Measurements from ENCODE around the gene MBOAT1. TPM values are rescaled to one million over a fixed set of nuclear protein-coding genes. Genes with fewer than 3 reads are reported as not detected.

MBOAT1 gene
- polyA plus RNA-seq, 2 of the 4 experiments (the other 2 are of a cell fraction) = 1.9 to 5.5 TPM

GRCh38 chr6:20198156-20198774, 14.0 kb downstream of the MBOAT1 start:
- 92% methylated on average over 6 of the region's 6 CpGs for WGBS (ENCODE audit: missing lambda C conversion rate)
- Histone ChIP-seq H3K4me1 (peaks cover 30% of the 10 kb centered on the region), H3K9me3 (no peaks in the 10 kb centered on the region), H3K4me3 (no peak overlapping the region), H3K27ac (no peak overlapping the region), H3K4me2 (no peak overlapping the region)
- FAIRE-seq (no peak), ATAC-seq (no peak), DNase-seq (ENCODE audit: low read depth in 1 of 2, low spot score in 1 of 2) (no peak)
- TF ChIP-seq, protein P1, sequence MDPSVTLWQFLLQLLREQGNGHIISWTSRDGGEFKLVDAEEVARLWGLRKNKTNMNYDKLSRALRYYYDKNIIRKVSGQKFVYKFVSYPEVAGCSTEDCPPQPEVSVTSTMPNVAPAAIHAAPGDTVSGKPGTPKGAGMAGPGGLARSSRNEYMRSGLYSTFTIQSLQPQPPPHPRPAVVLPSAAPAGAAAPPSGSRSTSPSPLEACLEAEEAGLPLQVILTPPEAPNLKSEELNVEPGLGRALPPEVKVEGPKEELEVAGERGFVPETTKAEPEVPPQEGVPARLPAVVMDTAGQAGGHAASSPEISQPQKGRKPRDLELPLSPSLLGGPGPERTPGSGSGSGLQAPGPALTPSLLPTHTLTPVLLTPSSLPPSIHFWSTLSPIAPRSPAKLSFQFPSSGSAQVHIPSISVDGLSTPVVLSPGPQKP (IDR thresholded peaks at IDR 0.05; ENCODE audit: low read depth, low read length) = no peak
- TF ChIP-seq POLR2AphosphoS2 (conservative IDR thresholded peaks at IDR 0.05; ENCODE audit: low read length) = no peak
- no peak for TF ChIP-seq CHD2 (IDR thresholded peaks at IDR 0.05; ENCODE audit: low read length, partially characterized antibody)
- no peak for TF ChIP-seq SREBF2 (IDR thresholded peaks at IDR 0.05)
- no peak for TF ChIP-seq ZNF302 (CRISPR knock-in tag; IDR thresholded peaks at IDR 0.05)
- no peak for TF ChIP-seq NPAS2 (CRISPR knock-in tag; IDR thresholded peaks at IDR 0.05; ENCODE audit: borderline replicate concordance)
- no peak for TF ChIP-seq EHMT2 (IDR thresholded peaks at IDR 0.05; ENCODE audit: low read depth)
- TF ChIP-seq KDM1A (IDR thresholded peaks at IDR 0.05; ENCODE audit: low read depth) = no peak
- no peak for TF ChIP-seq TP53 (CRISPR knock-in tag; IDR thresholded peaks at IDR 0.05)
- TF ChIP-seq JUN (IDR thresholded peaks at IDR 0.05) = no peak
- ChIA-PET POLR2A (no interaction called here), CTCF (no interaction called here)

- TF ChIP-seq CBX8 (IDR thresholded peaks at IDR 0.05) = no peak
- TF ChIP-seq SMC3 (IDR thresholded peaks at IDR 0.05) = no peak
- TF ChIP-seq, protein P1 (IDR thresholded peaks at IDR 0.05; ENCODE audit: low read depth, low read length) = no peak
- TF ChIP-seq NR3C1 (IDR thresholded peaks at IDR 0.05) = no peak
- no peak for TF ChIP-seq RARB (CRISPR knock-in tag; IDR thresholded peaks at IDR 0.05)
- no peak for TF ChIP-seq RAD21 (conservative IDR thresholded peaks at IDR 0.05 in 1 of 2, IDR thresholded peaks at IDR 0.05 in 1 of 2)
- TF ChIP-seq EP300 (IDR thresholded peaks at IDR 0.05) = no peak
- no peak for TF ChIP-seq E2F6 (IDR thresholded peaks at IDR 0.05; ENCODE audit: borderline replicate concordance, low read depth)
- TF ChIP-seq POLR2A (IDR thresholded peaks at IDR 0.05; ENCODE audit: low read length) = no peak
- TF ChIP-seq MAFK (IDR thresholded peaks at IDR 0.05; ENCODE audit: partially characterized antibody) = no peak
- TF ChIP-seq TP53 (CRISPR knock-in tag; IDR thresholded peaks at IDR 0.05) = no peak
- no peak for TF ChIP-seq FOSB (CRISPR knock-in tag; IDR thresholded peaks at IDR 0.05)
- Histone ChIP-seq H3K27ac (no peak overlapping the region), H3K4me3 (no peak overlapping the region), H3K4me1 (peaks cover 20% of the 10 kb centered on the region), H3K9me3 (no peaks in the 10 kb centered on the region), H3K4me2 (no peak overlapping the region)
- CTCF ChIA-PET = no interaction called here
- 75% methylated on average over 3 of the region's 3 CpGs for WGBS (ENCODE audit: missing lambda C conversion rate)
- POLR2A ChIA-PET = no interaction called here
- no peak for FAIRE-seq
- DNase-seq (ENCODE audit: low read depth in 1 of 2, low spot score in 1 of 2) = no peak
- no peak for ATAC-seq
These were observed 15.0 kb downstream of the MBOAT1 start for GRCh38 chr6:20197251-20197650.

DNA sequence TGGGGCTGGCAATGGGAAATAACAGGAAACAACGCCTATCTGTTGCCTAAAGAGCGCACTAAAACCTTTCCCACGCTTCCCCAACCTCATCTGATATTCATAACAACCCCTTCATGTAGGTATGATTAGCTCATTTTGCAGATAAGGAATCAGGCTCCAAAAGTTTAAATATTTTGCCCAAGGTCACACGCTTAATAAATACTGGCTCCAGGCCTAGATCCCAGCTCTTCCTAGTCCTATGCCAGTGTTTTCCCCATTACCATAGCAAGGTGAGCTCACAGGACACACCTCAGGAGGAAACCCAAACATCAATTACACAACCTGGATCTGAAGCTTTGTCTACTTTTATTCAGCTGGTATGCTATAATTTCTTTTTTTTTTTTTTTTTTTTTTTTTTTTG, 19.6 kb downstream of the MBOAT1 start:
- DNase-seq (ENCODE audit: low read depth in 1 of 2, low spot score in 1 of 2) (no peak), FAIRE-seq (no peak), ATAC-seq (no peak)
- POLR2A ChIA-PET = no interaction called here
- Histone ChIP-seq H3K4me3 (no peak overlapping the region), H3K9me3 (no peaks in the 10 kb centered on the region), H3K4me2 (no peak overlapping the region), H3K27ac (no peak overlapping the region), H3K4me1 (no peaks in the 10 kb centered on the region)
- 93% methylated on average over 4 of the region's 4 CpGs for WGBS (ENCODE audit: missing lambda C conversion rate)
- TF ChIP-seq KDM1A (IDR thresholded peaks at IDR 0.05; ENCODE audit: low read depth) (no peak), MAZ (IDR thresholded peaks at IDR 0.05; ENCODE audit: borderline replicate concordance, low read depth, low read length) (no peak), ESRRA (IDR thresholded peaks at IDR 0.05; ENCODE audit: borderline replicate concordance, low read length) (no peak), SREBF2 (IDR thresholded peaks at IDR 0.05) (no peak)
- TF ChIP-seq, protein P2, sequence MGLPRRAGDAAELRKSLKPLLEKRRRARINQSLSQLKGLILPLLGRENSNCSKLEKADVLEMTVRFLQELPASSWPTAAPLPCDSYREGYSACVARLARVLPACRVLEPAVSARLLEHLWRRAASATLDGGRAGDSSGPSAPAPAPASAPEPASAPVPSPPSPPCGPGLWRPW (IDR thresholded peaks at IDR 0.05) = no peak
- TF ChIP-seq, protein P3, sequence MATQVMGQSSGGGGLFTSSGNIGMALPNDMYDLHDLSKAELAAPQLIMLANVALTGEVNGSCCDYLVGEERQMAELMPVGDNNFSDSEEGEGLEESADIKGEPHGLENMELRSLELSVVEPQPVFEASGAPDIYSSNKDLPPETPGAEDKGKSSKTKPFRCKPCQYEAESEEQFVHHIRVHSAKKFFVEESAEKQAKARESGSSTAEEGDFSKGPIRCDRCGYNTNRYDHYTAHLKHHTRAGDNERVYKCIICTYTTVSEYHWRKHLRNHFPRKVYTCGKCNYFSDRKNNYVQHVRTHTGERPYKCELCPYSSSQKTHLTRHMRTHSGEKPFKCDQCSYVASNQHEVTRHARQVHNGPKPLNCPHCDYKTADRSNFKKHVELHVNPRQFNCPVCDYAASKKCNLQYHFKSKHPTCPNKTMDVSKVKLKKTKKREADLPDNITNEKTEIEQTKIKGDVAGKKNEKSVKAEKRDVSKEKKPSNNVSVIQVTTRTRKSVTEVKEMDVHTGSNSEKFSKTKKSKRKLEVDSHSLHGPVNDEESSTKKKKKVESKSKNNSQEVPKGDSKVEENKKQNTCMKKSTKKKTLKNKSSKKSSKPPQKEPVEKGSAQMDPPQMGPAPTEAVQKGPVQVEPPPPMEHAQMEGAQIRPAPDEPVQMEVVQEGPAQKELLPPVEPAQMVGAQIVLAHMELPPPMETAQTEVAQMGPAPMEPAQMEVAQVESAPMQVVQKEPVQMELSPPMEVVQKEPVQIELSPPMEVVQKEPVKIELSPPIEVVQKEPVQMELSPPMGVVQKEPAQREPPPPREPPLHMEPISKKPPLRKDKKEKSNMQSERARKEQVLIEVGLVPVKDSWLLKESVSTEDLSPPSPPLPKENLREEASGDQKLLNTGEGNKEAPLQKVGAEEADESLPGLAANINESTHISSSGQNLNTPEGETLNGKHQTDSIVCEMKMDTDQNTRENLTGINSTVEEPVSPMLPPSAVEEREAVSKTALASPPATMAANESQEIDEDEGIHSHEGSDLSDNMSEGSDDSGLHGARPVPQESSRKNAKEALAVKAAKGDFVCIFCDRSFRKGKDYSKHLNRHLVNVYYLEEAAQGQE (IDR thresholded peaks at IDR 0.05) = no peak
- TF ChIP-seq, protein P4, sequence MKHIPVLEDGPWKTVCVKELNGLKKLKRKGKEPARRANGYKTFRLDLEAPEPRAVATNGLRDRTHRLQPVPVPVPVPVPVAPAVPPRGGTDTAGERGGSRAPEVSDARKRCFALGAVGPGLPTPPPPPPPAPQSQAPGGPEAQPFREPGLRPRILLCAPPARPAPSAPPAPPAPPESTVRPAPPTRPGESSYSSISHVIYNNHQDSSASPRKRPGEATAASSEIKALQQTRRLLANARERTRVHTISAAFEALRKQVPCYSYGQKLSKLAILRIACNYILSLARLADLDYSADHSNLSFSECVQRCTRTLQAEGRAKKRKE (CRISPR knock-in tag; IDR thresholded peaks at IDR 0.05; ENCODE audit: low read depth) = no peak
- CTCF ChIA-PET = no interaction called here

All from A549 (cell line).